HCT116 (cell line): ENCODE data around the gene ERLEC1. TPM values are rescaled to one million over a fixed set of nuclear protein-coding genes. Genes with fewer than 3 reads are reported as not detected.

Experiments
- ATAC-seq: fragments of 200-7000 bp; cut with Tn5 transposase; 2 replicates; pipeline ENCODE4 v1.9.1; 2020; ENCODE audit warnings: mild to moderate bottlenecking, moderate library complexity
- BruUV-seq: library from RNA; stranded (reverse); fragments of 400-500 nt; replicated peaks from 2 replicates; lab custom pipeline; 2021; lab: Mats Ljungman, UMichigan
- CTCF ChIA-PET: fragments of 300-600 bp; sonication (Branson Sonifier 250); formaldehyde crosslinking; loops from one replicate; lab custom pipeline; 2021; ENCODE audit warnings: antibody characterized with exemption; lab: Charles Lee
- POLR2A ChIA-PET: fragments of 300-600, 350-600 bp; sonication (Branson Sonifier 250); formaldehyde crosslinking; loops from one replicate; lab custom pipeline; 2021; ENCODE audit warnings: antibody characterized with exemption; lab: Charles Lee
- RAD21 ChIA-PET, 2 experiments: fragments of 300-600 bp; sonication (Branson Sonifier 250); formaldehyde crosslinking; loops; one replicate each; lab custom pipeline; 2023; ENCODE audit warnings: low total read pairs in 2 of 2; ENCODE audit not compliant: uncharacterized antibody in 2 of 2, unreplicated experiment in 2 of 2, low non-redundant PET in 1 of 2; lab: Charles Lee
- DNase-seq: peaks from one replicate; pipeline ENCODE4 v3.0.0-alpha.2; 2010; ENCODE audit warnings: low read depth, low spot score
- H2AFZ ChIP-seq: fragments of 200-600 bp; shearing (Covaris generic), sonication (generic); 2 replicates; pipeline ENCODE4 v1.6.1; 2017; ENCODE audit warnings: low read depth, mixed run types, mixed read lengths, antibody characterized with exemption, low read length; ENCODE audit not compliant: poor library complexity, severe bottlenecking
- H3K27ac ChIP-seq: 2 replicates; pipeline ENCODE4 v1.5.1; 2012; ENCODE audit warnings: low read depth, low read length
- H3K27me3 ChIP-seq: fragments of 200-600 bp; sonication (generic); 2 replicates; pipeline ENCODE4 v1.6.1; 2016; ENCODE audit warnings: mixed run types, low read length, mixed read lengths; ENCODE audit not compliant: insufficient read depth
- H3K36me3 ChIP-seq, 2 experiments: fragments of 200-500 bp in 1 of 2; fragments of 200-600 bp in 1 of 2; sonication (Bioruptor generic) in 1 of 2; sonication (generic) in 1 of 2; 2 replicates each; pipeline versions ENCODE4 v1.5.1 to v1.6.1; 2014 to 2016; ENCODE audit warnings: low read length in 2 of 2, inconsistent platforms in 1 of 2, mixed read lengths in 1 of 2, mixed run types in 1 of 2; ENCODE audit not compliant: insufficient read depth in 2 of 2, control insufficient read depth in 1 of 2
- H3K4me1 ChIP-seq, 2 experiments: fragments of 200-600 bp in 1 of 2; sonication (generic) in 1 of 2; 2 replicates each; pipeline versions ENCODE4 v1.5.1 to v1.6.1; 2012 to 2017; ENCODE audit warnings: low read length in 2 of 2, inconsistent platforms in 1 of 2, mild to moderate bottlenecking in 1 of 2, mixed read lengths in 1 of 2, mixed run types in 1 of 2, moderate library complexity in 1 of 2; ENCODE audit not compliant: insufficient read depth in 2 of 2, control insufficient read depth in 1 of 2
- H3K4me2 ChIP-seq: fragments of 200-600 bp; sonication (generic); 2 replicates; pipeline ENCODE4 v1.6.1; 2017; ENCODE audit warnings: mixed run types, low read length, mixed read lengths
- H3K4me3 ChIP-seq, 2 experiments: fragments of 200-600 bp in 1 of 2; sonication (generic) in 1 of 2; replicated peaks in 1 of 2; 2 replicates each; pipeline ENCODE4 v1.5.1; 2011 to 2016; ENCODE audit warnings: low read length in 2 of 2, control low read depth in 1 of 2, low read depth in 1 of 2, mild to moderate bottlenecking in 1 of 2, mixed read lengths in 1 of 2, mixed run types in 1 of 2
- H3K79me2 ChIP-seq: fragments of 200-600 bp; sonication (generic); 2 replicates; pipeline ENCODE4 v1.6.1; 2017; ENCODE audit warnings: mild to moderate bottlenecking, mixed run types, low read length, moderate library complexity, mixed read lengths; ENCODE audit not compliant: insufficient read depth
- H3K9ac ChIP-seq: fragments of 200-600 bp; sonication (generic); 2 replicates; pipeline ENCODE4 v1.6.1; 2016; ENCODE audit warnings: low read length, mixed read lengths
- H3K9me2 ChIP-seq: fragments of 200-600 bp; sonication (generic), shearing (Covaris generic); 2 replicates; pipeline ENCODE4 v1.6.1; 2017; ENCODE audit warnings: mixed run types, mild to moderate bottlenecking, moderate library complexity; ENCODE audit not compliant: insufficient read depth
- H3K9me3 ChIP-seq, 2 experiments: fragments of 200-500 bp in 1 of 2; fragments of 200-600 bp in 1 of 2; sonication (Bioruptor generic) in 1 of 2; sonication (generic) in 1 of 2; 2 replicates each; pipeline ENCODE4 v1.6.1; 2014 to 2017; ENCODE audit warnings: low read length in 2 of 2, mixed read lengths in 2 of 2, inconsistent platforms in 1 of 2, low read depth in 1 of 2, mild to moderate bottlenecking in 1 of 2, mixed run types in 1 of 2, moderate library complexity in 1 of 2; ENCODE audit not compliant: control insufficient read depth in 1 of 2, insufficient read depth in 1 of 2
- H4K20me1 ChIP-seq: fragments of 200-600 bp; sonication (generic), shearing (Covaris generic); 2 replicates; pipeline ENCODE4 v1.6.1; 2017; ENCODE audit warnings: mixed run types, mild to moderate bottlenecking, moderate library complexity; ENCODE audit not compliant: insufficient read depth
- CEBPB ChIP-seq: IDR thresholded peaks from 2 replicates; pipeline ENCODE4 v1.6.1; 2012; ENCODE audit warnings: low read depth
- EGR1 ChIP-seq: IDR thresholded peaks from 2 replicates; pipeline ENCODE4 v1.6.1; 2012; ENCODE audit warnings: low read depth
- ELF1 ChIP-seq: IDR thresholded peaks from 2 replicates; pipeline ENCODE4 v1.6.1; 2012; ENCODE audit warnings: low read depth, borderline replicate concordance
- EZH2 ChIP-seq: fragments of 200-600 bp; sonication (generic); IDR thresholded peaks from 2 replicates; pipeline ENCODE4 v1.6.1; 2017; ENCODE audit warnings: antibody characterized with exemption, mixed run types
- EZH2phosphoT487 ChIP-seq: fragments of 200-600 bp; IDR thresholded peaks from 2 replicates; pipeline ENCODE4 v1.6.1; 2018; ENCODE audit warnings: antibody characterized with exemption, borderline replicate concordance
- FOSL1 ChIP-seq: IDR thresholded peaks from 2 replicates; pipeline ENCODE4 v1.6.1; 2012; ENCODE audit warnings: low read depth
- SIN3A ChIP-seq: IDR thresholded peaks from 2 replicates; pipeline ENCODE4 v1.6.1; 2012; ENCODE audit warnings: low read depth
- SP1 ChIP-seq: IDR thresholded peaks from 2 replicates; pipeline ENCODE4 v1.6.1; 2012; ENCODE audit warnings: low read depth
- TCF7L2 ChIP-seq: IDR thresholded peaks from 2 replicates; pipeline ENCODE4 v1.7.0; 2011; ENCODE audit warnings: borderline replicate concordance, inconsistent platforms; ENCODE audit not compliant: insufficient read depth, insufficient read length; ENCODE audit errors: extremely low read depth
- YY1 ChIP-seq: IDR thresholded peaks from 2 replicates; pipeline ENCODE4 v1.6.1; 2011; ENCODE audit warnings: low read length, low read depth, moderate library complexity, mild to moderate bottlenecking; ENCODE audit not compliant: insufficient replicate concordance; ENCODE audit errors: extremely low read depth
- ZFX ChIP-seq: fragments of 450-650 bp; IDR thresholded peaks from 2 replicates; pipeline ENCODE4 v1.6.1; 2017
- ZNF274 ChIP-seq: fragments of 200-500 bp; sonication (Bioruptor generic); IDR thresholded peaks from 2 replicates; pipeline ENCODE4 v1.6.1; 2014; ENCODE audit warnings: mild to moderate bottlenecking, low read depth, low read length, inconsistent platforms
- intact Hi-C: fragments of 100-400 bp; cut with micrococcal nuclease; formaldehyde crosslinking; loops from 2 replicates; pipeline ENCODE4 v1.10.0; 2022
- total RNA-seq: library from RNA; stranded (reverse); gene quantifications from one replicate; pipeline ENCODE4 v1.2.1, GENCODE V29; 2021; ENCODE audit not compliant: unreplicated experiment
- TF ChIP-seq, protein P1 (sequence below): IDR thresholded peaks from 2 replicates; pipeline ENCODE4 v1.6.1; 2012; ENCODE audit warnings: low read depth
- TF ChIP-seq, protein P2 (sequence below): IDR thresholded peaks from 2 replicates; pipeline ENCODE4 v1.6.1; 2012
- TF ChIP-seq, protein P3 (sequence below): IDR thresholded peaks from 2 replicates; pipeline ENCODE4 v1.6.1; 2012
- TF ChIP-seq, protein P4 (sequence below), 3 experiments: fragments of 200-600 bp in 1 of 3; sonication (generic) in 1 of 3; IDR thresholded peaks in 2 of 3; conservative IDR thresholded peaks in 1 of 3; 2 replicates each; pipeline ENCODE4 v1.5.1; 2012 to 2017; ENCODE audit warnings: low read depth in 2 of 3, low read length in 2 of 3, antibody characterized with exemption in 1 of 3, borderline replicate concordance in 1 of 3, control low read depth in 1 of 3, mild to moderate bottlenecking in 1 of 3, mixed read lengths in 1 of 3, mixed run types in 1 of 3, moderate library complexity in 1 of 3; ENCODE audit not compliant: insufficient read depth in 1 of 3
- TF ChIP-seq, protein P5 (sequence below): IDR thresholded peaks from 2 replicates; pipeline ENCODE4 v1.6.1; 2011; ENCODE audit warnings: mild to moderate bottlenecking, low read length, moderate library complexity; ENCODE audit not compliant: insufficient replicate concordance; ENCODE audit errors: extremely low read depth

ERLEC1 gene
- total RNA-seq, 1 experiment from 2014 or later, result 26.9 TPM

DNA sequence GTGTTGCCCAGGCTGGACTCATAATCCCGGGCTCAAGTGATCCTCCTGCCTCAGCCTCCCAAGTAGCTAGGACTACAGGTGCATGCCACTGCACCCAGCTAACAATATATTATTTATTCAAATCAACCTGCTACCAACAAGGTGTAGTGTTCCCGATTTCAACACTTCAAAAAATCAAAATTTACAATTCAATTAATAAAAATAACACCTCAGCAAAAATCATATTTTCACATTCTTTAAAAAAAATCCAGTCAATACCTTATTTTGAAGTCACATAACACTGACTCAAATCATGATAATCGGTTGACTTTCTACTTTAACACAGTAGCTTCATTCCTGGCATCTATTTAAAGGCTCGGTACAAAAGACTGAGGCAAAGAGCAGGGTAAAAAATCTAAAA, 65.7 kb downstream of the ERLEC1 start:
- ChIA-PET CTCF (no interaction called here), POLR2A (interaction anchor here (0.7 kb wide), 1 partner anchor 407 kb away, joined by 5 read pairs; no protein-coding TSS in a partner anchor), RAD21 (no interaction called here)
- no peak for DNase-seq
- BruUV-seq, result no TSS peak
- H3K9me3 ChIP-seq, result no peaks in the 10 kb centered on the region
- no peak overlapping the region for H3K4me3 ChIP-seq
- H3K4me1 ChIP-seq, result no peaks in the 10 kb centered on the region
- H4K20me1 ChIP-seq, result no peaks in the 10 kb centered on the region
- no peaks in the 10 kb centered on the region for H3K9me2 ChIP-seq
- H3K79me2 ChIP-seq, result no peaks in the 10 kb centered on the region
- no peak for ATAC-seq
- intact Hi-C loops, result no loop called here
- no peak overlapping the region for H2AFZ ChIP-seq
- H3K9ac ChIP-seq, result no peak overlapping the region
- TF ChIP-seq EZH2 (no peak), ZFX (no peak), ELF1 (no peak), EZH2phosphoT487 (no peak), TCF7L2 (no peak), EGR1 (no peak), SP1 (no peak), CEBPB (no peak), YY1 (no peak), ZNF274 (no peak), FOSL1 (no peak), SIN3A (no peak)
- TF ChIP-seq, protein P1, sequence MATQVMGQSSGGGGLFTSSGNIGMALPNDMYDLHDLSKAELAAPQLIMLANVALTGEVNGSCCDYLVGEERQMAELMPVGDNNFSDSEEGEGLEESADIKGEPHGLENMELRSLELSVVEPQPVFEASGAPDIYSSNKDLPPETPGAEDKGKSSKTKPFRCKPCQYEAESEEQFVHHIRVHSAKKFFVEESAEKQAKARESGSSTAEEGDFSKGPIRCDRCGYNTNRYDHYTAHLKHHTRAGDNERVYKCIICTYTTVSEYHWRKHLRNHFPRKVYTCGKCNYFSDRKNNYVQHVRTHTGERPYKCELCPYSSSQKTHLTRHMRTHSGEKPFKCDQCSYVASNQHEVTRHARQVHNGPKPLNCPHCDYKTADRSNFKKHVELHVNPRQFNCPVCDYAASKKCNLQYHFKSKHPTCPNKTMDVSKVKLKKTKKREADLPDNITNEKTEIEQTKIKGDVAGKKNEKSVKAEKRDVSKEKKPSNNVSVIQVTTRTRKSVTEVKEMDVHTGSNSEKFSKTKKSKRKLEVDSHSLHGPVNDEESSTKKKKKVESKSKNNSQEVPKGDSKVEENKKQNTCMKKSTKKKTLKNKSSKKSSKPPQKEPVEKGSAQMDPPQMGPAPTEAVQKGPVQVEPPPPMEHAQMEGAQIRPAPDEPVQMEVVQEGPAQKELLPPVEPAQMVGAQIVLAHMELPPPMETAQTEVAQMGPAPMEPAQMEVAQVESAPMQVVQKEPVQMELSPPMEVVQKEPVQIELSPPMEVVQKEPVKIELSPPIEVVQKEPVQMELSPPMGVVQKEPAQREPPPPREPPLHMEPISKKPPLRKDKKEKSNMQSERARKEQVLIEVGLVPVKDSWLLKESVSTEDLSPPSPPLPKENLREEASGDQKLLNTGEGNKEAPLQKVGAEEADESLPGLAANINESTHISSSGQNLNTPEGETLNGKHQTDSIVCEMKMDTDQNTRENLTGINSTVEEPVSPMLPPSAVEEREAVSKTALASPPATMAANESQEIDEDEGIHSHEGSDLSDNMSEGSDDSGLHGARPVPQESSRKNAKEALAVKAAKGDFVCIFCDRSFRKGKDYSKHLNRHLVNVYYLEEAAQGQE, result no peak
- TF ChIP-seq, protein P2, sequence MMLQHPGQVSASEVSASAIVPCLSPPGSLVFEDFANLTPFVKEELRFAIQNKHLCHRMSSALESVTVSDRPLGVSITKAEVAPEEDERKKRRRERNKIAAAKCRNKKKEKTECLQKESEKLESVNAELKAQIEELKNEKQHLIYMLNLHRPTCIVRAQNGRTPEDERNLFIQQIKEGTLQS, result no peak
- TF ChIP-seq, protein P3, sequence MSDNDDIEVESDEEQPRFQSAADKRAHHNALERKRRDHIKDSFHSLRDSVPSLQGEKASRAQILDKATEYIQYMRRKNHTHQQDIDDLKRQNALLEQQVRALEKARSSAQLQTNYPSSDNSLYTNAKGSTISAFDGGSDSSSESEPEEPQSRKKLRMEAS, result no peak
- TF ChIP-seq, protein P4, sequence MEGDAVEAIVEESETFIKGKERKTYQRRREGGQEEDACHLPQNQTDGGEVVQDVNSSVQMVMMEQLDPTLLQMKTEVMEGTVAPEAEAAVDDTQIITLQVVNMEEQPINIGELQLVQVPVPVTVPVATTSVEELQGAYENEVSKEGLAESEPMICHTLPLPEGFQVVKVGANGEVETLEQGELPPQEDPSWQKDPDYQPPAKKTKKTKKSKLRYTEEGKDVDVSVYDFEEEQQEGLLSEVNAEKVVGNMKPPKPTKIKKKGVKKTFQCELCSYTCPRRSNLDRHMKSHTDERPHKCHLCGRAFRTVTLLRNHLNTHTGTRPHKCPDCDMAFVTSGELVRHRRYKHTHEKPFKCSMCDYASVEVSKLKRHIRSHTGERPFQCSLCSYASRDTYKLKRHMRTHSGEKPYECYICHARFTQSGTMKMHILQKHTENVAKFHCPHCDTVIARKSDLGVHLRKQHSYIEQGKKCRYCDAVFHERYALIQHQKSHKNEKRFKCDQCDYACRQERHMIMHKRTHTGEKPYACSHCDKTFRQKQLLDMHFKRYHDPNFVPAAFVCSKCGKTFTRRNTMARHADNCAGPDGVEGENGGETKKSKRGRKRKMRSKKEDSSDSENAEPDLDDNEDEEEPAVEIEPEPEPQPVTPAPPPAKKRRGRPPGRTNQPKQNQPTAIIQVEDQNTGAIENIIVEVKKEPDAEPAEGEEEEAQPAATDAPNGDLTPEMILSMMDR (IDR thresholded peaks at IDR 0.05 in 2 of 3, conservative IDR thresholded peaks at IDR 0.05 in 1 of 3; ENCODE audit: borderline replicate concordance in 1 of 3, insufficient read depth in 1 of 3, low read depth in 2 of 3, low read length in 2 of 3), result no peak
- TF ChIP-seq, protein P5, sequence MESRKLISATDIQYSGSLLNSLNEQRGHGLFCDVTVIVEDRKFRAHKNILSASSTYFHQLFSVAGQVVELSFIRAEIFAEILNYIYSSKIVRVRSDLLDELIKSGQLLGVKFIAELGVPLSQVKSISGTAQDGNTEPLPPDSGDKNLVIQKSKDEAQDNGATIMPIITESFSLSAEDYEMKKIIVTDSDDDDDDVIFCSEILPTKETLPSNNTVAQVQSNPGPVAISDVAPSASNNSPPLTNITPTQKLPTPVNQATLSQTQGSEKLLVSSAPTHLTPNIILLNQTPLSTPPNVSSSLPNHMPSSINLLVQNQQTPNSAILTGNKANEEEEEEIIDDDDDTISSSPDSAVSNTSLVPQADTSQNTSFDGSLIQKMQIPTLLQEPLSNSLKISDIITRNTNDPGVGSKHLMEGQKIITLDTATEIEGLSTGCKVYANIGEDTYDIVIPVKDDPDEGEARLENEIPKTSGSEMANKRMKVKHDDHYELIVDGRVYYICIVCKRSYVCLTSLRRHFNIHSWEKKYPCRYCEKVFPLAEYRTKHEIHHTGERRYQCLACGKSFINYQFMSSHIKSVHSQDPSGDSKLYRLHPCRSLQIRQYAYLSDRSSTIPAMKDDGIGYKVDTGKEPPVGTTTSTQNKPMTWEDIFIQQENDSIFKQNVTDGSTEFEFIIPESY, result no peak
- no peak overlapping the region for H3K27ac ChIP-seq
- H3K27me3 ChIP-seq, result no peaks in the 10 kb centered on the region
- no peak overlapping the region for H3K4me2 ChIP-seq
- 0 out of 4 replicates have a peak, but pooled peaks cover 0 to 2% of the 10 kb centered on the region in 2 experiments for H3K36me3 ChIP-seq
